GM19099 (cell line): Measurements from ENCODE around the gene POLR3GL.

Experiments
- POLR2A ChIP-seq: IDR thresholded peaks from 3 replicates; pipeline ENCODE4 v1.6.1; 2011; ENCODE audit warnings: low read depth; ENCODE audit not compliant: insufficient read length; ENCODE audit errors: extremely low read depth

The POLR3GL gene

DNA sequence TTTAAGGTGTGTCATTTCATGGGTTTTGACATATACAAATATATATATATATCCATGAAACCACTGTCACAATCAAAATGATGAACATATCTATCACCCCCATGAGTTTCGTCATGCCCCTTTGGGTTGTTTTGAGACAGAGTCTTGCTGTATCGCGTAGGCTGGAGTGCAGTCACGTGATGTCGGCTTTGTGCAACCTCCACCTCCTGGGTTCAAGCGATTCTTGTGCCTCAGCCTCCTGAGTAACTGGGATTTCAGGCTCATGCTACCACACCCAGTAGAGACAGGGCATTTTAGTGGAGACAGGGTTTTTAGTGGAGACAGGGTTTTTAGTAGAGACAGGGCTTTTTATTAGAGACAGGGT, 49.1 kb downstream of the POLR3GL start:
- TF ChIP-seq POLR2A = no peak

DNA sequence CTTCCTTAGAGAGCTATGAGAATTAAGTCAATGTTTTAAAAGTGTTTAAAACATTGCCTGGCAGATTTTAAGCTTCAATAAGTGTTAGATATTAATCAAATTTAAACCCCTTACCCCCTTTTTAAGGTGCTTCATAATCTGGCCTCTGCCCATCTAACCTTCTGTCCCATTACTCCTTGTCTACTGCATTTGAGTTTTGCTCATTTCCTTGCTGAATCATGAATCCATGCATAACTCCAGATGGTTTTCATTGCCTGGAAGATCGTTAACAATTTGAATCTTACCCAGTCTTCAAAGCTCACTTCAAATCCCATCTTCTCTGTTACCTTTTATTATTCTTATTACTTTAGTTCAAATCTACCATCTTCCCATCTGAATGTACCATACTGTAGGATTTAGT, 52.4 kb downstream of the POLR3GL start:
- no peak for TF ChIP-seq POLR2A

DNA sequence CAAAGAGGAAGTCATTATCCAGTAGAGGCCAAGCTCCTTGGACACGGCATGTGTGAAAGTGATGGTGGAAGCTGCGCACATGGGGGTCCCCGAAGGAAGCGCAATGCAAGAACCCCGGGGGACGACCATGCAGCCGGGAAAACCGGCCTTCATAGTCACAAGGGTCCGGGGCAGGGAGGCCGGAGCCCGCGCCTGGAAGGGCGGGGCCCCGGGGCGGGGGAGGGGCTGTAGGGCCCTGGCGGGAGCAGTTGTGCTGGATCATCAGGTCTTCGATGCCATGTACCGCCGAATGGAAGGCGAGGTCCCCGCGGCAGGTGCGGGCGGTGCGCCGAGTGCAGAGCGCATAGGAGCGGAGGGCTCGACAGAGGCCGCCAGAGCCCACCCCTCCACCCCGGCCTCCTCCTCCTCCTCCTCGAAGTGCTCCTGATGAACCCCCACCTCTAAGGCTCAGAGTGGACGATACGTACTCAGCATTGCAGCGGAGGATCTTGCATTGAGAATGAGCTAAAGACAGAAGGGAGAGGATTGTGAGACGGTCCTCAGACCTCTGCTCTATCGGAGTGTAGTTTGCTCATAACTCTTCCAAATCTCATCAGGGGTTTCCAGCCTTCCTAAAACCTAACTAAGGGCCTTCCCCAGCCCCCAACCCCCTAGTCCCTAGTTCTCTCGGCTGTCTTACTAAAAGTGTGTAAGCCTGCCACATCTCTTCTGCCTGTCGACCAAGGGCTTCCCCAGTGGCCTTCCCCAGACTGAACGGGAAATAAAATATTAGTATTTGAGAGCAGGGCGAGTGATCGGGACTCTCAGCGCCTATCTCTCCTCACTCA, 55.0 kb downstream of the POLR3GL start:
- no peak for TF ChIP-seq POLR2A

DNA sequence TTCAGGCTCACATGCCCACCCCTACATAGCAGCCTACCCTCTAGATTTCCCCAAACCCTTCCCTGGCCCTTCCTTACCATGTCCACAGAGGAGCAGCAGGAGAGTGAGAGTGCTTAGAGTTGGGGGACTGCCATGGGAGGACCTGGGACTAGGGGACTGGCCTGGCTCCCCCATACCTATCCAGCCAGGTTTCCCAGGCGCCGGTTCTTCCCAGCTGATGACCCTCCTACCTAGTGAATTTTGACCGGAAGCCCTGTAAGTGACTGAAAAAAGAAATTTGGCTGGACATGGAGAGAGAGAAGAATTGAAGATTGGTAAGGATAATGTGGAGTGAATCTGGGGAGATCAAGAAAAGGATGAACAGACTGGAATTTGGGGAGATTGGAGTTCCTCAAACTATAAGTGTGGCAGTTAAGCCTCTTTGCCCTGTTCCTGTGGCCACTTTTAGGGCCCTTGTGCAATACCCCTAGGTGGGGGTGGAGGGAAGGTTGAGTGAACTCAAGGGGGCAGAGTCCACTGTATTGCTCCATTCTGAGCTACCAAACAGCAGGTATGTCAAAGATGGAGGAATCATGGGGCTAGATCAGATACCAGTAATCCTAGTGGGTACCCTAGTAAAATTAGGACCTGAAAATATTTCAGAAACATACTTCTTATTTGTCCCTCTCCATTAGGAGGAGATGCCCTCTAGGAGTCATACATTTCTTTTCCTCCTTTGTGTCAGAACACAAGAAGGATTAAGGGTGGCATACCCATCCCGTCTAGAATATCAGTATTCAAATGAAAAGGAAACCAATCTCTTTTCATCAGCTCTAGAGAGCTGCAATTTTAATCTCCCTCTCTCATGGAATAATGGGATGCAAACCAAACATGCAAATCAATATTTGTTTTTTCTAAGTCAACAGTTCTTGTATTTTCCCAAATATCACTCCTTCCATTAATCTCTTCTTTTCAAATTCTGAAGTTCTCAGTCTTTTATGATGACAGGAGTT, 55.9 kb downstream of the POLR3GL start:
- no peak for TF ChIP-seq POLR2A

DNA sequence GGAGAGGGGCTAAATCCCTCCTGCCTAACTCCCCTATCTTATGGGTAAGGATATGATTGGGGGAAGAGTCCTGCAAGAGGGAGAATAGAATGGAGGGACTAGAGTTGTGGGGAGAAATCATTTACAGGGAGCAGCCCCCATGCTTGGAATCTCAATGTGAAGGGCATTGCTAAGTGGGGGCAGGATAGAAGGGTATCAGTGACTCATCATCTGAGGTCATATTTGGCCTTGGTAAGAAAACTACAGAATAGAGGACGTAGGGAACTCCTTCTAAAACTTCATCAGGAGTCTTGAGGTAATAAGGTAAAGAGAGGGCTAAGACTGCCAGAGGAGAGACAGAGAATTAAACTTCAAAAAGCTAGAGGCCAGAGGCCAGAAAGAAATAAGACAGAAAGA, 56.6 kb downstream of the POLR3GL start:
- TF ChIP-seq POLR2A = no peak

DNA sequence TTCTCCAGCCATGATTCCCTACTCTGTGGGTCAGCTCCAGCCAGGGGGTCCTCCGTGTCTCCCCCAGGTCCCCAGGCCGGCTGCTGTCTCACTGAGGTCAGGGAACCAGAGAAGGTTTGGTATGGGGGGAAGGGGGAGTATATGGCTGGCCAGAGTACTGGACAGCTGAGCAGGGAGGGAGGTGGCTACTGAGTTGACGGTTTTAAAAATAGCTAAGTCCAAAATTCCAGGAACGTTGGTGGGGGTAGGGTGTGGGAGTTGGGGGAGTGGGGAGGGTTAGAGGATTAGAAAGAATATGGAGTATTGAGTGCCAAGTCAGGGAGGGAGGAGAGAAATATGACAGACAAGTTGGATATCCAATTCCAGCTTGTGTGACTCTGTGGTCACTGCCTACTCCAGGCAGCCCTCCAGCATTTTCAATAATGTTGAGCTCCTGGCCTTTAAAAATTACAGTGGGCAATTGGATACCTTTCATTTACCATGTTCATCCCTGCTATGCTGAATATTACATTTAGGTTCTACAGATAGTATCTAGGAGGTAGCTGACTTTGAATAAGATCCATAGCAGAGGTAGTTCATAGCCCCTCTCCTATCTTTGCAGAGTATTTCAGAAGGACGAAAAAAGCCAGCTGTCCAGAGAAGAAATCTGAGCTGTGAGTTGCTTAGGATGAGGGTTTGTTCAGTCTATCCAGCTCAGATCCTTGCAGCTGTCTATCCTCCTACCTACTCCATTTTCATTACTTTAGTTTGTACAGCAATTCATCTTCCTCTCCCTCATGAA, 57.3 kb downstream of the POLR3GL start, which contains the start of gene HJV:
Gene HJV (minus strand): TSS at position 114 of the 781 bp plus-strand sequence. CDS start 1,504 bp downstream, outside the sequence.
- no peak for TF ChIP-seq POLR2A

DNA sequence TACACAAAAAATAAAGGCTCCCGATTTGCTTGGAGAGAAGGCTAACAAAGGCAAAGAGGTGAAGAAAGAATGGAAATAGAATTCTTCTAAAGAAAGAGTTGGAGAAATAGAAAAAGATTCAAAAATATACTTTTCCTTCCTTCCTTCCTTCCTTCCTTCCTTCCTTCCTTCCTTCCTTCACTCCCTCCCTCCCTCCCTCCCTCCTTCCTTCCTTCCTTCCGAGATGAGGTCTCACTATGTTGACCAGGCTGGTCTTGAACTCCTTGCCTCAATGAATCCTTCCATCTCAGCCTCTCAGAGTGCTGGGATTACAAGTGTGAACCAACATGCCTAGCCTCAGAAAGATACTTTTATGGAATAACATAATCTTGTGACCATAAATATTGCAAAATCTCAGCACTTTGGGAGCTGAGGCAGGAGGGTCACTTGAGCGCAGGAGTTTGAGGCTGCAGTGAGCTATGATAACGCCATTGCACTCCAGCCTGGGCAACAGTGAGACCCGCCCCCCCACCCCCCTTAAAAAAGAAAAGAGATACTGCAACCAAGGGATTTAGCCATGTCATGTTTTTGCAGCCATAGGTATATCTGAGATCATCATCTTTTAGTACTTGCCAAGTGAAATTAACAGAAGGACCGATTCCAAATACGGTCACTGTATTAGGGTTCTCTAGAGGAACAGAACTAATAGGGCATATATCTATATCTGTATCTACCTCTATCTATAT, 58.1 kb downstream of the POLR3GL start:
- no peak for TF ChIP-seq POLR2A
